HepG2 (cell line): ENCODE results near the gene SHISA4. TPM values are rescaled to one million over a fixed set of nuclear protein-coding genes. Genes with fewer than 3 reads are reported as not detected.

Experiments used
- ATAC-seq: fragments of 200-7000 bp; cut with Tn5 transposase; 3 replicates; pipeline ENCODE4 v1.9.1; 2020; ENCODE audit warnings: mild to moderate bottlenecking, moderate library complexity
- BruUV-seq: library from RNA; stranded (reverse); fragments of 400-500 nt; replicated peaks from 2 replicates; lab custom pipeline; 2021; lab: Mats Ljungman, UMichigan
- CTCF ChIA-PET: fragments of 300-600 bp; formaldehyde crosslinking; extraction: SDS; loops from one replicate; lab custom pipeline; 2021; ENCODE audit warnings: low total read pairs, inconsistent platforms, low intra/inter-chr PET ratio; lab: Yijun Ruan, JAX
- POLR2A ChIA-PET: fragments of 350-600 bp; sonication (Branson Sonifier 250); formaldehyde crosslinking; loops from one replicate; lab custom pipeline; 2020; ENCODE audit warnings: antibody characterized with exemption, inconsistent platforms; lab: Yijun Ruan, JAX
- DNase-seq: peaks from one replicate; pipeline ENCODE4 v3.0.0-alpha.2; 2015; ENCODE audit warnings: low spot score
- FAIRE-seq: peaks from 3 replicates; lab custom pipeline; 2011; peaks lifted over from hg19 to GRCh38; lab: Jason Lieb, UNC
- H2AFZ ChIP-seq: one replicate; pipeline ENCODE4 v1.6.1; 2011; ENCODE audit warnings: low read length, inconsistent platforms
- H3K27ac ChIP-seq: fragments of 300-600 bp; 3 replicates; pipeline ENCODE4 v1.8.0; 2011; ENCODE audit warnings: mixed run types, mild to moderate bottlenecking, mixed read lengths, low read length, inconsistent platforms; ENCODE audit not compliant: insufficient read depth; ENCODE audit errors: extremely low read length
- H3K27me3 ChIP-seq, 2 experiments: fragments of 200-600 bp in 1 of 2; 2 replicates in 1 of 2; 3 replicates in 1 of 2; pipeline versions ENCODE4 v1.6.0 to v1.8.0; 2011; ENCODE audit warnings: low read length in 2 of 2, mild to moderate bottlenecking in 2 of 2, moderate library complexity in 2 of 2, inconsistent platforms in 1 of 2; ENCODE audit not compliant: insufficient read depth in 2 of 2, control insufficient read depth in 1 of 2
- H3K36me3 ChIP-seq, 2 experiments: fragments of 200-600 bp in 1 of 2; replicated peaks in 1 of 2; 2 replicates in 1 of 2; 3 replicates in 1 of 2; pipeline versions ENCODE4 v1.5.1 to v1.8.0; 2011; ENCODE audit warnings: low read length in 2 of 2, inconsistent platforms in 1 of 2; ENCODE audit not compliant: insufficient read depth in 2 of 2, control insufficient read depth in 1 of 2
- H3K4me1 ChIP-seq: 2 replicates; pipeline ENCODE4 v1.5.1; 2012; ENCODE audit warnings: low read length, inconsistent platforms; ENCODE audit not compliant: insufficient read depth
- H3K4me2 ChIP-seq: 2 replicates; pipeline ENCODE4 v1.6.0; 2011; ENCODE audit warnings: low read depth, low read length, inconsistent platforms
- H3K4me3 ChIP-seq, 3 experiments: fragments of 200-600 bp in 1 of 3; sonication (generic), shearing (Covaris generic) in 1 of 3; replicated peaks in 1 of 3; 2 replicates each; pipeline ENCODE4 v1.5.1; 2011 to 2016; ENCODE audit warnings: low read length in 3 of 3, inconsistent platforms in 2 of 3, low read depth in 2 of 3, mild to moderate bottlenecking in 2 of 3, control low read depth in 1 of 3, mixed read lengths in 1 of 3; ENCODE audit not compliant: insufficient read depth in 1 of 3
- H3K79me2 ChIP-seq: one replicate; pipeline ENCODE4 v1.6.1; 2011; ENCODE audit warnings: low read length, inconsistent platforms; ENCODE audit not compliant: insufficient read depth
- H3K9ac ChIP-seq: 2 replicates; pipeline ENCODE4 v1.6.0; 2011; ENCODE audit warnings: mild to moderate bottlenecking, low read depth, low read length, inconsistent platforms; ENCODE audit not compliant: insufficient read depth
- H3K9me3 ChIP-seq: 2 replicates; pipeline ENCODE4 v1.5.1; 2012; ENCODE audit warnings: mild to moderate bottlenecking, low read length
- H4K20me1 ChIP-seq: 2 replicates; pipeline ENCODE4 v1.6.0; 2011; ENCODE audit warnings: inconsistent platforms, mild to moderate bottlenecking, low read length, moderate library complexity; ENCODE audit not compliant: insufficient read depth
- YEATS2 ChIP-seq: sonication (generic); formaldehyde crosslinking; IDR thresholded peaks from 2 replicates; pipeline ENCODE4 v1.4.0; 2020; ENCODE audit warnings: missing genetic modification reagents, borderline replicate concordance
- ZNF317 ChIP-seq: sonication (generic); formaldehyde crosslinking; IDR thresholded peaks from 2 replicates; pipeline ENCODE4 v1.5.0; 2020; ENCODE audit warnings: mild to moderate bottlenecking, missing genetic modification reagents
- ZNF431 ChIP-seq: sonication (generic); formaldehyde crosslinking; IDR thresholded peaks from 2 replicates; pipeline ENCODE4 v1.9.0; 2022; ENCODE audit warnings: missing genetic modification reagents, low read depth, mild to moderate bottlenecking, borderline replicate concordance
- ZNF496 ChIP-seq: sonication (generic); formaldehyde crosslinking; IDR thresholded peaks from 2 replicates; pipeline ENCODE4 v1.8.1; 2023; ENCODE audit warnings: mild to moderate bottlenecking, moderate library complexity, missing genetic modification reagents; ENCODE audit not compliant: insufficient replicate concordance
- ZNF878 ChIP-seq: sonication (generic); formaldehyde crosslinking; IDR thresholded peaks from 2 replicates; pipeline ENCODE4 v1.8.1; 2023; ENCODE audit warnings: mild to moderate bottlenecking, missing genetic modification reagents, moderate library complexity
- ZSCAN31 ChIP-seq: sonication (generic); formaldehyde crosslinking; IDR thresholded peaks from 2 replicates; pipeline ENCODE4 v1.5.0; 2020; ENCODE audit warnings: low read depth, mild to moderate bottlenecking, missing genetic modification reagents
- WGBS: methylation state at CpG from one replicate; pipeline ENCODE4 v1.1.6; 2017; ENCODE audit warnings: low lambda C conversion rate; 5-methylcytosine and 5-hydroxymethylcytosine counted together
- in situ Hi-C: cut with HindIII; loops from 2 replicates; pipeline ENCODE4 v1.10.0; 2017; ENCODE audit warnings: low pct_unique_long_range_greater_than_20kb; ENCODE audit not compliant: extremely low pct_ligation_motif_present
- intact Hi-C: fragments of 100-400 bp; cut with micrococcal nuclease; formaldehyde crosslinking; loops from one replicate; pipeline ENCODE4 v1.10.0; 2022; ENCODE audit not compliant: unreplicated experiment
- polyA plus RNA-seq, 8 experiments: library from polyadenylated mRNA; depleted of rRNA in 3 of 8; stranded (reverse) in 7 of 8; unstranded in 1 of 8; fragments of >200 nt; fragmentation: Illumina TruSeq in 4 of 8; extraction: Trizol in 4 of 8; gene quantifications; 2 replicates each; pipeline versions ENCODE4 v1.2.1 to v1.2.3, GENCODE V29; 2011 to 2016; ENCODE audit warnings: low read depth in 4 of 8, missing spikeins in 1 of 8, mixed read lengths in 1 of 8; ENCODE audit not compliant: insufficient read depth in 1 of 8
- total RNA-seq, 5 experiments: library from RNA; depleted of rRNA; stranded (reverse); fragments of >200 nt; fragmentation: Illumina TruSeq; extraction: Trizol; gene quantifications; 2 replicates each; pipeline ENCODE4 v1.2.3, GENCODE V29; 2016; ENCODE audit warnings: low read depth in 1 of 5
- TF ChIP-seq, protein P1 (sequence below): sonication (generic); formaldehyde crosslinking; IDR thresholded peaks from 2 replicates; pipeline ENCODE4 v1.5.1; 2020; ENCODE audit warnings: mild to moderate bottlenecking, missing genetic modification reagents, moderate library complexity

The SHISA4 gene
- total and polyA plus RNA-seq, 2 of the 13 experiments (the other 11 are each of a cell fraction or from before 2014, with no cell fraction given) = 0.51 to 1.0 TPM

DNA sequence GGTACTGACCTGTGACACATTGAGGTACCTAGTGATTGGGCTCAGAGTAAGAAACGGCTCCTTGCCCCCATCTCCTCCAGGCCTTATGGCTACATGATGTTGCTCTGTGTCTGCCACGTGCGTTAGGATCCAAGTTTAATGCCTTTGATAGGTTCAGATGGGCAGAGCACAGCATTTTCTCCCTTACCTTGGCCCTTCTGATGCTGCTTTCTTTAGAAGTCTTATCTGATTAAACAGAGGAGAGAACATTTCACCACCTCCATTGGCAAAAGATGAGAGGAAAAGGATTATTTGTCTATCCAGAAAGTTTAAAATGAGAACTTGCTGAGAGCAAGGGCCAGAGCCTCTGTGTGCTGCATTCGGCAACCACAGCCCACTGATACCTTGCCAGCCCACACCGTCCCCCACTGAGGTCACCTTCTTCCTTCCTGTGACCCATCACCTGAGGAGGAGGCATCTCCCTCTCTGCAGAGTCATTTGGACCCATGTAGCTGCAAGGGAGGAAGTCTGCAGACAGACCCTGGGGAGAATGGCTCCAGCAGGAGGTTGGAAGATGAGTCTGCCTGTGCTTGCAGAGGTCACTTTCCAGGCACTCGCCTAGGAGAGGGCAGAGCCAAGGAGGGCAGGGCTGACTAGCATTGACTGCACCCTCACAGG, 16.7 kb downstream of the SHISA4 start:
- FAIRE-seq = no peak
- H4K20me1 ChIP-seq = no peaks in the 10 kb centered on the region
- POLR2A ChIA-PET = no interaction called here
- BruUV-seq = no TSS peak
- no peak overlapping the region for H3K9ac ChIP-seq
- 0 out of 3 replicates have a peak, but pooled peaks have one; percentile 20 for ATAC-seq
- peaks cover 2 to 23% of the 10 kb centered on the region in 2 experiments; a peak in 2 of 5 replicates for H3K27me3 ChIP-seq
- no peak for DNase-seq
- no peak overlapping the region for H2AFZ ChIP-seq
- no peaks in the 10 kb centered on the region for H3K4me1 ChIP-seq
- no peaks in the 10 kb centered on the region for H3K9me3 ChIP-seq
- H3K79me2 ChIP-seq = no peaks in the 10 kb centered on the region
- no peaks in the 10 kb centered on the region for H3K36me3 ChIP-seq
- in situ Hi-C loops = no loop called here
- no peak overlapping the region for H3K27ac ChIP-seq
- WGBS = 0% methylated on average over 6 of the region's 6 CpGs
- CTCF ChIA-PET = no interaction called here
- TF ChIP-seq ZNF496 (CRISPR knock-in tag) = no peak
- TF ChIP-seq YEATS2 (CRISPR knock-in tag) = no peak
- TF ChIP-seq ZNF317 (CRISPR knock-in tag) = peak; percentile 88
- no peak for TF ChIP-seq ZSCAN31 (CRISPR knock-in tag)
- intact Hi-C loops = no loop called here
- H3K4me2 ChIP-seq = no peak overlapping the region
- H3K4me3 ChIP-seq = no peak overlapping the region

DNA sequence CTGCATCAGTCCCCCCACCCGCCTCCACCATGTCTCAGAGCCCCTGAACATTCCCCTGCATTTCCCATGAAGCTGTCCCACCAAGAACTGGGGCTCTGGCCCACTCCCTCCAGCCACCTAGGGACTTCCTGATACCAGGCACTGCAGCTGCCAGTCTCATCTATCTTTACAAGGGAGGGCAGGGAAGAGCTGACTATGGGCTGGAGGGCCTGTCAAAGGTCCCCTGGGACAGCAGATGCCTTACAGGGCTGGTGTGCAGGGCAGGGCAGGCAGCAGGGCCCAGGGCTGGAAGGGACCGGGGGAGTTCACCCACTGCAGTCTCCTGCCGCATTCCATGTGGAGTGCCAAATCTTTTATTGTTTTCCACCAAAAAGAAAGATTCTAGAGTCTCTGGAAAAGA, 17.6 kb downstream of the SHISA4 start:
- no peaks in the 10 kb centered on the region for H3K36me3 ChIP-seq
- POLR2A ChIA-PET = no interaction called here
- no peaks in the 10 kb centered on the region for H4K20me1 ChIP-seq
- no peak for DNase-seq
- H3K4me1 ChIP-seq = no peaks in the 10 kb centered on the region
- H3K4me3 ChIP-seq = no peak overlapping the region
- intact Hi-C loops (no loop called here), in situ Hi-C loops (no loop called here)
- no peak for TF ChIP-seq ZSCAN31 (CRISPR knock-in tag)
- TF ChIP-seq, protein P1, sequence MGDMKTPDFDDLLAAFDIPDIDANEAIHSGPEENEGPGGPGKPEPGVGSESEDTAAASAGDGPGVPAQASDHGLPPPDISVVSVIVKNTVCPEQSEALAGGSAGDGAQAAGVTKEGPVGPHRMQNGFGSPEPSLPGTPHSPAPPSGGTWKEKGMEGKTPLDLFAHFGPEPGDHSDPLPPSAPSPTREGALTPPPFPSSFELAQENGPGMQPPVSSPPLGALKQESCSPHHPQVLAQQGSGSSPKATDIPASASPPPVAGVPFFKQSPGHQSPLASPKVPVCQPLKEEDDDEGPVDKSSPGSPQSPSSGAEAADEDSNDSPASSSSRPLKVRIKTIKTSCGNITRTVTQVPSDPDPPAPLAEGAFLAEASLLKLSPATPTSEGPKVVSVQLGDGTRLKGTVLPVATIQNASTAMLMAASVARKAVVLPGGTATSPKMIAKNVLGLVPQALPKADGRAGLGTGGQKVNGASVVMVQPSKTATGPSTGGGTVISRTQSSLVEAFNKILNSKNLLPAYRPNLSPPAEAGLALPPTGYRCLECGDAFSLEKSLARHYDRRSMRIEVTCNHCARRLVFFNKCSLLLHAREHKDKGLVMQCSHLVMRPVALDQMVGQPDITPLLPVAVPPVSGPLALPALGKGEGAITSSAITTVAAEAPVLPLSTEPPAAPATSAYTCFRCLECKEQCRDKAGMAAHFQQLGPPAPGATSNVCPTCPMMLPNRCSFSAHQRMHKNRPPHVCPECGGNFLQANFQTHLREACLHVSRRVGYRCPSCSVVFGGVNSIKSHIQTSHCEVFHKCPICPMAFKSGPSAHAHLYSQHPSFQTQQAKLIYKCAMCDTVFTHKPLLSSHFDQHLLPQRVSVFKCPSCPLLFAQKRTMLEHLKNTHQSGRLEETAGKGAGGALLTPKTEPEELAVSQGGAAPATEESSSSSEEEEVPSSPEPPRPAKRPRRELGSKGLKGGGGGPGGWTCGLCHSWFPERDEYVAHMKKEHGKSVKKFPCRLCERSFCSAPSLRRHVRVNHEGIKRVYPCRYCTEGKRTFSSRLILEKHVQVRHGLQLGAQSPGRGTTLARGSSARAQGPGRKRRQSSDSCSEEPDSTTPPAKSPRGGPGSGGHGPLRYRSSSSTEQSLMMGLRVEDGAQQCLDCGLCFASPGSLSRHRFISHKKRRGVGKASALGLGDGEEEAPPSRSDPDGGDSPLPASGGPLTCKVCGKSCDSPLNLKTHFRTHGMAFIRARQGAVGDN (CRISPR knock-in tag) = no peak
- TF ChIP-seq ZNF878 (CRISPR knock-in tag) = no peak
- TF ChIP-seq ZNF431 = no peak
- no peaks in the 10 kb centered on the region for H3K9me3 ChIP-seq
- H3K27me3 ChIP-seq = peaks cover 2 to 23% of the 10 kb centered on the region in 2 experiments; a peak in 2 of 5 replicates
- CTCF ChIA-PET = no interaction called here
- H3K79me2 ChIP-seq = no peaks in the 10 kb centered on the region
- 0 out of 3 replicates have a peak, but pooled peaks have one; percentile 22 for ATAC-seq
- WGBS = 50% methylated on average over 3 of the region's 3 CpGs
- no peak overlapping the region for H3K27ac ChIP-seq
- no TSS peak for BruUV-seq
- no peak overlapping the region for H3K4me2 ChIP-seq
- no peak overlapping the region for H2AFZ ChIP-seq
- FAIRE-seq = no peak
- no peak overlapping the region for H3K9ac ChIP-seq
